Measurements from ENCODE around the gene MAP3K7. TPM values are rescaled to one million over a fixed set of nuclear protein-coding genes. Genes with fewer than 3 reads are reported as not detected.

Gene MAP3K7
- 14.0 and 17.1 TPM in 2 replicates for total RNA-seq (2014; rRNA removed)
- Bru-seq, nascent RNA: percentile 83 among the genes with signal in this experiment
- BruChase-seq, experiment 1, labeled RNA remaining after a 6-hour chase: percentile 74 among the genes with signal in this experiment
- percentile 85 among the genes with signal in this experiment for BruChase-seq, experiment 2, labeled RNA remaining after a 2-hour chase
- long read RNA-seq, full-length matches to known transcripts: 123 of 177 reads
- long read RNA-seq, partial matches to known transcripts: 2 of 177 reads
- long read RNA-seq, other reads (novel, unspliced or antisense): 52 of 177 reads

DNA sequence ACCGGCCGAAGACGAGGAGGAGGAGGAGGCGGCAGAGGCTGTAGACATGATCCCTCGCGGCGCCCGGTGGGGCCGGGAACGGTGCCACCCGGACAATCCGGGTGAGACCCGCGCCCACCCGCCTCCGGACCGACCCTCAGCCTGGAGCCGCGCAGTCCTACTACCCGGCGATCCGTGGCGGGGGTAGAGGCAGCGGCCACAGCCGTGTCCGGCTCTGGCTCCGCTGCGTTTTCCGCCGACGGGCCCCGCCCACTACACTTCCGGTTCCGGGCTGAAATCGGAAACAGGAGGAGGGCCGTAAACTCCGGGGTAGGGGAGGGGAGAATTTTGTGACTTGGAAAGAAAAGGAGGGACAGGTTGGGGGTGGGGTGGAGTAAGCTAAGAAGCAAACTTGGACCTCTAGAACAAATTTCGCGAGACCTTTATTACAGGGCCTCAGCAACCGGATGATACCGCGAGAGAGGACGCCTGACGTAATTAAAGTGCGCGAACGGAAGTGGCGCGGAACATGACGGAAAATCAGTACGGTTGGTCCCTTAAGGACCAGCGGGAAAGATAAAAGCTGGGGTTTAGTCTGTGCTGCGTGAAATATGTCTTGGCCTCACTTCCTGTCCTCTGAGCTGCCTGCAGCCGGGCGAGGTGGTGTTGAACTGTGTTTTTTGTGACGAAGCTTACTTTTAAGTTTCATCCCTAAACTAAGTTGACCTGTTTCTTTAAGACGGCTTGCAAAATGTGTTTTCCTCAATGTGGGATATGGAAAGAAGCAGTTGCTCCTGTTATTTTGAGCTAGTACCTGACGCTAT, at the start of gene MAP3K7:
Gene MAP3K7 (minus strand): TSS at position 237 of the 803 bp plus-strand sequence. CDS start 189 bp downstream, at position 48.
- TF ChIP-seq, protein P1, sequence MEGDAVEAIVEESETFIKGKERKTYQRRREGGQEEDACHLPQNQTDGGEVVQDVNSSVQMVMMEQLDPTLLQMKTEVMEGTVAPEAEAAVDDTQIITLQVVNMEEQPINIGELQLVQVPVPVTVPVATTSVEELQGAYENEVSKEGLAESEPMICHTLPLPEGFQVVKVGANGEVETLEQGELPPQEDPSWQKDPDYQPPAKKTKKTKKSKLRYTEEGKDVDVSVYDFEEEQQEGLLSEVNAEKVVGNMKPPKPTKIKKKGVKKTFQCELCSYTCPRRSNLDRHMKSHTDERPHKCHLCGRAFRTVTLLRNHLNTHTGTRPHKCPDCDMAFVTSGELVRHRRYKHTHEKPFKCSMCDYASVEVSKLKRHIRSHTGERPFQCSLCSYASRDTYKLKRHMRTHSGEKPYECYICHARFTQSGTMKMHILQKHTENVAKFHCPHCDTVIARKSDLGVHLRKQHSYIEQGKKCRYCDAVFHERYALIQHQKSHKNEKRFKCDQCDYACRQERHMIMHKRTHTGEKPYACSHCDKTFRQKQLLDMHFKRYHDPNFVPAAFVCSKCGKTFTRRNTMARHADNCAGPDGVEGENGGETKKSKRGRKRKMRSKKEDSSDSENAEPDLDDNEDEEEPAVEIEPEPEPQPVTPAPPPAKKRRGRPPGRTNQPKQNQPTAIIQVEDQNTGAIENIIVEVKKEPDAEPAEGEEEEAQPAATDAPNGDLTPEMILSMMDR (conservative IDR thresholded peaks at IDR 0.05; ENCODE audit: low read depth, low read length): no peak
- TF ChIP-seq EZH2phosphoT487 (IDR thresholded peaks at IDR 0.05; ENCODE audit: borderline replicate concordance, low read length) (no peak), EZH2 (IDR thresholded peaks at IDR 0.05; ENCODE audit: low read length, unreplicated experiment) (no peak)
- peaks cover 49% of the 10 kb centered on the region for H3K79me2 ChIP-seq (ENCODE audit: low read length)
- peak within 1 kb of the TSS; percentile 77 for H3K27ac ChIP-seq (ENCODE audit: low read length)
- H3K27me3 ChIP-seq (ENCODE audit: low read length): no peaks in the 10 kb centered on the region
- ATAC-seq: peak; percentile 89
- POLR2A ChIA-PET (ENCODE audit: unreplicated experiment): interaction anchor here (0.6 to 0.7 kb wide), 3 partner anchors 20 to 210 kb away, joined by 3 to 6 read pairs (median 4); no protein-coding TSS in a partner anchor
- CTCF ChIA-PET: no interaction called here
- DNase-seq: peak; percentile 95
- H2AFZ ChIP-seq (ENCODE audit: low read length): peak within 1 kb of the TSS; percentile 97
- intact Hi-C loops (cut with micrococcal nuclease): no loop called here
- H3F3A ChIP-seq (ENCODE audit: low read length, unreplicated experiment): no peaks in the 10 kb centered on the region
- BruUV-seq (replicated peaks): no TSS peak
- H3K9me2 ChIP-seq (replicated peaks; ENCODE audit: low read length): no peaks in the 10 kb centered on the region
- peak within 1 kb of the TSS; percentile 98 for H3K4me3 ChIP-seq (ENCODE audit: low read length)
- H3K36me3 ChIP-seq (ENCODE audit: low read depth, low read length): no peaks in the 10 kb centered on the region
- peaks cover 24% of the 10 kb centered on the region for H3K4me1 ChIP-seq (ENCODE audit: insufficient read depth, low read length)
- H3K9ac ChIP-seq (ENCODE audit: low read length): peak within 1 kb of the TSS; percentile 96
- peaks cover 22% of the 10 kb centered on the region for H4K20me1 ChIP-seq (ENCODE audit: low read length)
- no peaks in the 10 kb centered on the region for H3K9me3 ChIP-seq (ENCODE audit: low read length)
- peak within 1 kb of the TSS; percentile 97 for H3K4me2 ChIP-seq (ENCODE audit: low read length)

DNA sequence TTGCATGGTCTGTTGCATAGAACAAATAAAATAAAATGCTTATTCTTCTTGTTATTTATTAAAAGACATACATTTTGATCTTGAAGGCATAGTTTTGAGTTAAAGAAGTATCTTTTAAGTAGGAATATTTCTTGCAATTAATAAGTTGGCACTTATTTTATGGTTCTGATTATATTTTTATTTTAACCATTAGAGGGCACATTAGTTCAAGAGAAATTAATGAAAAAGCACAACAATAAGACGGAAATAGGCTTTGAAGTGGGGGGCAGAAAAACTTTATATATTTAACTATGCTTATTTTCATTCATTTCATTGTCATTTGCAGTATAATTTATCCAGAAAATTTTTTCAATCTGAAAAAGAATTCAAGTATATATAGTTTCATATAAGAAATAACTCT, 44.2 kb upstream of the MAP3K7 start:
- H3K9me3 ChIP-seq (ENCODE audit: low read length): no peaks in the 10 kb centered on the region
- ChIA-PET POLR2A (ENCODE audit: unreplicated experiment) (no interaction called here), CTCF (no interaction called here)
- intact Hi-C loops (cut with micrococcal nuclease): loop anchor here (1.0 kb wide), 1 partner anchor 230 kb away; no protein-coding TSS in a partner anchor
- no peak for ATAC-seq
- H3K27ac ChIP-seq (ENCODE audit: low read length): no peak overlapping the region
- no peak overlapping the region for H2AFZ ChIP-seq (ENCODE audit: low read length)
- H3K4me2 ChIP-seq (ENCODE audit: low read length): no peak overlapping the region
- DNase-seq: peak; percentile 2
- BruUV-seq (replicated peaks): no TSS peak
- H3K9me2 ChIP-seq (replicated peaks; ENCODE audit: low read length): no peaks in the 10 kb centered on the region
- TF ChIP-seq, protein P1 (conservative IDR thresholded peaks at IDR 0.05; ENCODE audit: low read depth, low read length): no peak; the same call in 1 of the 2 replicates
- TF ChIP-seq EZH2phosphoT487 (IDR thresholded peaks at IDR 0.05; ENCODE audit: borderline replicate concordance, low read length) (no peak), EZH2 (IDR thresholded peaks at IDR 0.05; ENCODE audit: low read length, unreplicated experiment) (no peak)
- H3K4me3 ChIP-seq (ENCODE audit: low read length): no peak overlapping the region
- no peaks in the 10 kb centered on the region for H3K4me1 ChIP-seq (ENCODE audit: insufficient read depth, low read length)
- H3K9ac ChIP-seq (ENCODE audit: low read length): no peak overlapping the region
- no peaks in the 10 kb centered on the region for H4K20me1 ChIP-seq (ENCODE audit: low read length)
- no peaks in the 10 kb centered on the region for H3K36me3 ChIP-seq (ENCODE audit: low read depth, low read length)
- peaks cover 3% of the 10 kb centered on the region; the same call in 1 of the 2 replicates for H3K27me3 ChIP-seq (ENCODE audit: low read length)
- H3K79me2 ChIP-seq (ENCODE audit: low read length): no peaks in the 10 kb centered on the region
- no peaks in the 10 kb centered on the region for H3F3A ChIP-seq (ENCODE audit: low read length, unreplicated experiment)
